HEK293 (cell line): Measurements from ENCODE around the gene FFAR1.

Source experiments
- CTCF ChIA-PET: fragments of 350-600 bp; formaldehyde crosslinking; extraction: SDS; loops from one replicate; lab custom pipeline; 2021; ENCODE audit warnings: antibody characterized with exemption; lab: Yijun Ruan, JAX
- POLR2A ChIA-PET: fragments of 300-600 bp; formaldehyde crosslinking; extraction: SDS; loops from one replicate; lab custom pipeline; 2020; ENCODE audit warnings: antibody characterized with exemption, inconsistent platforms; lab: Yijun Ruan, JAX
- H3K27ac ChIP-seq: fragments of 200-500 bp; sonication (Bioruptor generic); 2 replicates; pipeline ENCODE4 v1.5.1; 2014; ENCODE audit warnings: low read depth, low read length, control low read depth, inconsistent platforms; ENCODE audit errors: extremely low read depth
- H3K36me3 ChIP-seq, 2 experiments: fragments of 200-500 bp in 1 of 2; sonication (Bioruptor generic) in 1 of 2; 1 replicate in 1 of 2; 2 replicates in 1 of 2; pipeline ENCODE4 v1.5.1; 2014 to 2017; ENCODE audit warnings: inconsistent platforms in 2 of 2, low read length in 2 of 2; ENCODE audit not compliant: control insufficient read depth in 2 of 2, insufficient read depth in 1 of 2
- H3K4me1 ChIP-seq: fragments of 200-500 bp; sonication (Bioruptor generic); 2 replicates; pipeline ENCODE4 v1.5.1; 2014; ENCODE audit warnings: mild to moderate bottlenecking, low read length, inconsistent platforms; ENCODE audit not compliant: control insufficient read depth, insufficient read depth
- H3K4me3 ChIP-seq: 2 replicates; pipeline ENCODE4 v1.5.1; 2011; ENCODE audit warnings: low read depth, mild to moderate bottlenecking, control low read depth, low read length, moderate library complexity
- H3K9me3 ChIP-seq: fragments of 200-500 bp; sonication (Bioruptor generic); 2 replicates; pipeline ENCODE4 v1.5.1; 2014; ENCODE audit warnings: low read depth, low read length, inconsistent platforms; ENCODE audit not compliant: control insufficient read depth, insufficient read depth
- GLIS2 ChIP-seq: fragments of 450-650 bp; formaldehyde crosslinking; IDR thresholded peaks from 2 replicates; pipeline ENCODE4 v1.5.1; 2016; ENCODE audit warnings: missing biosample characterization, missing genetic modification characterization
- RBAK ChIP-seq: fragments of 450-650 bp; formaldehyde crosslinking; IDR thresholded peaks from 2 replicates; pipeline ENCODE4 v1.5.1; 2016; ENCODE audit warnings: missing biosample characterization, missing genetic modification characterization
- ZBTB20 ChIP-seq: fragments of 450-650 bp; formaldehyde crosslinking; IDR thresholded peaks from 2 replicates; pipeline ENCODE4 v1.5.1; 2016; ENCODE audit warnings: missing biosample characterization, missing genetic modification characterization
- ZNF416 ChIP-seq: fragments of 450-650 bp; formaldehyde crosslinking; IDR thresholded peaks from 2 replicates; pipeline ENCODE4 v1.5.1; 2016; ENCODE audit warnings: missing biosample characterization, missing genetic modification characterization
- ZNF518A ChIP-seq: fragments of 450-650 bp; formaldehyde crosslinking; conservative IDR thresholded peaks from 2 replicates; pipeline ENCODE4 v1.5.1; 2016; ENCODE audit warnings: low read depth, missing biosample characterization, missing genetic modification characterization
- ZNF549 ChIP-seq: fragments of 450-650 bp; IDR thresholded peaks from 2 replicates; pipeline ENCODE4 v1.5.1; 2018; ENCODE audit warnings: missing biosample characterization, missing genetic modification characterization, mild to moderate bottlenecking, inconsistent platforms, moderate library complexity
- ZNF677 ChIP-seq: fragments of 450-650 bp; IDR thresholded peaks from 2 replicates; pipeline ENCODE4 v1.5.0; 2018; ENCODE audit warnings: missing biosample characterization, mild to moderate bottlenecking, missing genetic modification characterization, moderate library complexity
- ZNF792 ChIP-seq: fragments of 450-650 bp; formaldehyde crosslinking; IDR thresholded peaks from 2 replicates; pipeline ENCODE4 v1.5.1; 2016; ENCODE audit warnings: missing biosample characterization, missing genetic modification characterization

The FFAR1 gene

GRCh38 chr19:35311901-35312665, 35.6 kb upstream of the FFAR1 start:
- H3K27ac ChIP-seq, result no peak overlapping the region
- CTCF ChIA-PET, result interaction anchor here (0.6 to 1.6 kb wide), 4 partner anchors 15 to 167 kb away, joined by 3 to 7 read pairs (median 4); no protein-coding TSS in a partner anchor
- H3K36me3 ChIP-seq, result no peaks in the 10 kb centered on the region
- TF ChIP-seq ZNF416 (tag by site-specific recombination) (no peak), ZNF792 (tag by site-specific recombination) (no peak), GLIS2 (peak; percentile 13; the same call in 1 of the 2 replicates)
- no peak overlapping the region for H3K4me3 ChIP-seq
- POLR2A ChIA-PET, result interaction anchor here (0.6 kb wide), 1 partner anchor 98 kb away, joined by 3 read pairs; no protein-coding TSS in a partner anchor
- no peaks in the 10 kb centered on the region for H3K9me3 ChIP-seq
- no peaks in the 10 kb centered on the region for H3K4me1 ChIP-seq

GRCh38 chr19:35313587-35313986, 34.1 kb upstream of the FFAR1 start:
- H3K4me1 ChIP-seq, result no peaks in the 10 kb centered on the region
- ChIA-PET CTCF (interaction anchor here (0.6 to 1.8 kb wide), 8 partner anchors 12 to 674 kb away, joined by 3 to 8 read pairs (median 4); no protein-coding TSS in a partner anchor), POLR2A (interaction anchor here (0.5 kb wide), 1 partner anchor 321 kb away, joined by 4 read pairs; no protein-coding TSS in a partner anchor)
- H3K36me3 ChIP-seq, result no peaks in the 10 kb centered on the region
- no peak for TF ChIP-seq ZNF518A (tag by site-specific recombination)
- TF ChIP-seq GLIS2, result 0 out of 2 replicates have a peak, but pooled peaks have one; percentile 23
- no peak for TF ChIP-seq ZNF677 (tag by site-specific recombination)
- no peak overlapping the region for H3K4me3 ChIP-seq
- no peaks in the 10 kb centered on the region for H3K9me3 ChIP-seq
- no peak overlapping the region for H3K27ac ChIP-seq

GRCh38 chr19:35314031-35314430, 33.7 kb upstream of the FFAR1 start:
- CTCF ChIA-PET, result interaction anchor here (0.6 to 1.8 kb wide), 6 partner anchors 20 to 630 kb away, joined by 3 to 8 read pairs (median 6); no protein-coding TSS in a partner anchor
- Histone ChIP-seq H3K4me1 (no peaks in the 10 kb centered on the region), H3K4me3 (no peak overlapping the region), H3K36me3 (no peaks in the 10 kb centered on the region)
- TF ChIP-seq RBAK (tag by site-specific recombination), result no peak
- peak; percentile 95 for TF ChIP-seq ZNF792 (tag by site-specific recombination)
- TF ChIP-seq, all 188 proteins: peak for 1
- Histone ChIP-seq H3K9me3 (no peaks in the 10 kb centered on the region), H3K27ac (no peak overlapping the region)
- POLR2A ChIA-PET, result interaction anchor here (0.5 kb wide), 1 partner anchor 320 kb away, joined by 4 read pairs; no protein-coding TSS in a partner anchor

GRCh38 chr19:35314858-35315470, 32.7 kb upstream of the FFAR1 start:
- no peaks in the 10 kb centered on the region for H3K9me3 ChIP-seq
- H3K4me3 ChIP-seq, result no peak overlapping the region
- CTCF ChIA-PET, result interaction anchor here (0.6 to 2.3 kb wide), 6 partner anchors 8 to 347 kb away, joined by 4 to 11 read pairs (median 4); no protein-coding TSS in a partner anchor
- TF ChIP-seq ZBTB20 (peak; percentile 84), ZNF549 (tag by site-specific recombination) (no peak)
- TF ChIP-seq, all 188 proteins: peak for 1
- POLR2A ChIA-PET, result no interaction called here
- H3K36me3 ChIP-seq, result no peaks in the 10 kb centered on the region
- no peaks in the 10 kb centered on the region for H3K4me1 ChIP-seq
- no peak overlapping the region for H3K27ac ChIP-seq
